Brain microvascular endothelial cell (primary cell): ENCODE results near the gene EYS.
"Not testable (repeated sequence)": the region's sequence is repeated elsewhere in the genome, so short reads cannot be mapped to it uniquely, and the experiment has no call there.

Source experiments
- DNase-seq: peaks from one replicate; pipeline ENCODE4 v3.0.0-alpha.2; 2020
- H3K27ac ChIP-seq: fragments of 250-450 bp; sonication (Bioruptor Pico); 2 replicates; pipeline ENCODE4 v1.5.1; 2020; ENCODE audit warnings: mild to moderate bottlenecking, moderate library complexity
- H3K27me3 ChIP-seq: fragments of 250-450 bp; sonication (Bioruptor Pico); replicated peaks from 2 replicates; pipeline ENCODE4 v1.5.1; 2020; ENCODE audit warnings: mild to moderate bottlenecking
- H3K36me3 ChIP-seq: fragments of 250-450 bp; sonication (Bioruptor Pico); replicated peaks from 2 replicates; pipeline ENCODE4 v1.5.1; 2020; ENCODE audit warnings: mild to moderate bottlenecking
- H3K4me3 ChIP-seq: 2 replicates; pipeline ENCODE4 v1.5.1; 2011; ENCODE audit warnings: low read depth, mild to moderate bottlenecking, control low read depth, low read length, moderate library complexity
- in situ Hi-C: cut with HindIII; loops from 2 replicates; pipeline ENCODE4 v1.10.0; 2017; ENCODE audit warnings: low sequenced_read_pairs, low pct_ligation_motif_present
- TF ChIP-seq, protein P1 (sequence below): IDR thresholded peaks from 2 replicates; pipeline ENCODE4 v1.5.1; 2011; ENCODE audit warnings: low read depth, mild to moderate bottlenecking, moderate library complexity, low read length, control low read depth, inconsistent platforms; ENCODE audit errors: missing control alignments

EYS gene

GRCh38 chr6:65505736-65506135 lies 201.3 kb downstream of the EYS start:
- in situ Hi-C loops = no loop called here
- Histone ChIP-seq H3K4me3 (no peak overlapping the region), H3K27ac (no peak overlapping the region), H3K27me3 (no peaks in the 10 kb centered on the region), H3K36me3 (no peaks in the 10 kb centered on the region)
- no peak for DNase-seq
- TF ChIP-seq, protein P1, sequence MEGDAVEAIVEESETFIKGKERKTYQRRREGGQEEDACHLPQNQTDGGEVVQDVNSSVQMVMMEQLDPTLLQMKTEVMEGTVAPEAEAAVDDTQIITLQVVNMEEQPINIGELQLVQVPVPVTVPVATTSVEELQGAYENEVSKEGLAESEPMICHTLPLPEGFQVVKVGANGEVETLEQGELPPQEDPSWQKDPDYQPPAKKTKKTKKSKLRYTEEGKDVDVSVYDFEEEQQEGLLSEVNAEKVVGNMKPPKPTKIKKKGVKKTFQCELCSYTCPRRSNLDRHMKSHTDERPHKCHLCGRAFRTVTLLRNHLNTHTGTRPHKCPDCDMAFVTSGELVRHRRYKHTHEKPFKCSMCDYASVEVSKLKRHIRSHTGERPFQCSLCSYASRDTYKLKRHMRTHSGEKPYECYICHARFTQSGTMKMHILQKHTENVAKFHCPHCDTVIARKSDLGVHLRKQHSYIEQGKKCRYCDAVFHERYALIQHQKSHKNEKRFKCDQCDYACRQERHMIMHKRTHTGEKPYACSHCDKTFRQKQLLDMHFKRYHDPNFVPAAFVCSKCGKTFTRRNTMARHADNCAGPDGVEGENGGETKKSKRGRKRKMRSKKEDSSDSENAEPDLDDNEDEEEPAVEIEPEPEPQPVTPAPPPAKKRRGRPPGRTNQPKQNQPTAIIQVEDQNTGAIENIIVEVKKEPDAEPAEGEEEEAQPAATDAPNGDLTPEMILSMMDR = no peak

GRCh38 chr6:65501045-65501444 lies 206.0 kb downstream of the EYS start:
- H3K36me3 ChIP-seq = no peaks in the 10 kb centered on the region
- in situ Hi-C loops = no loop called here
- no peak overlapping the region for H3K4me3 ChIP-seq
- no peaks in the 10 kb centered on the region for H3K27me3 ChIP-seq
- no peak for DNase-seq
- TF ChIP-seq, protein P1 = no peak
- no peak overlapping the region for H3K27ac ChIP-seq

DNA sequence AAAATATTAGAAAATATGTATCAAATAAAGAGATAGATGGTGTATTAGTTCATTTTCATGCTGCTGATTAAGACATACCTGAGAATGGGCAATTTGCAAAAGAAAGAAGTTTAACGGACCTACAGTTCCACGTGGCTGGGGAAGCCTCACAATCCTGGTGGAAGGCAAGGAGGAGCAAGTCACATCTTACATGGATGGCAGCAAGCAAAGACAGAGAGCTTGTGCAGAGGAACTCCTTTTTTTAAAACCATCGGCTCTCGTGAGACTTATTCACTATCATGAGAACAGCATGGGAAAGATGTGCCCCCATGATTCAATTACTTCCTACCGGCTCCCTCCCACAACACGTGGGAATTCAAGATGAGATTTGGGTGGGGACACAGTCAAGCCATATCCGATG lies 223.4 kb downstream of the EYS start:
- H3K27ac ChIP-seq, in situ Hi-C loops, DNase-seq, H3K36me3 ChIP-seq, H3K27me3 ChIP-seq, H3K4me3 ChIP-seq: not testable (repeated sequence)

DNA sequence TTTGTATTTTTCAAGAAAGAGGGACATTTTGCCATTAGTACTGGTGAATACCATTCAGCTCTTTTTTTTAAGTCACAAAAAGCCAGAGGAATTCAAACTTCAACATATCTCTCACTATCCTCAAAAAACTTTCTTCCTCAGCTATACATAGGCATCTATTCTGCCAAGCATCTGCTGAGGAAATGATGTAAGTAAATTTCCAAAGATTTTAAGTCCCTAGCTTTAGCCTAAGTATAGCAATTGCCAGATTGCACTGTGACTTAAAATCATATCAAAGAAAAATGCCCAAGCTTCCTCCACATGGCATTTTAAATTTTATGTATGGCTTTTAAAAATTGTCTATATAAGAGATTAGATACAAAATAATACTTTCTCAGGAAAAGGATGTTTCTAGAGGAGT lies 237.4 kb downstream of the EYS start:
- no peaks in the 10 kb centered on the region for H3K27me3 ChIP-seq
- in situ Hi-C loops = no loop called here
- H3K4me3 ChIP-seq = no peak overlapping the region
- TF ChIP-seq, protein P1 = no peak
- DNase-seq = no peak
- H3K27ac ChIP-seq = no peak overlapping the region
- H3K36me3 ChIP-seq = no peaks in the 10 kb centered on the region

- Histone ChIP-seq H3K4me3 (no peak overlapping the region), H3K27me3 (no peaks in the 10 kb centered on the region), H3K36me3 (no peaks in the 10 kb centered on the region), H3K27ac (no peak overlapping the region)
- TF ChIP-seq, protein P1 = no peak
- in situ Hi-C loops = no loop called here
- no peak for DNase-seq
Measured at GRCh38 chr6:65468307-65468706, 238.7 kb downstream of the EYS start.

GRCh38 chr6:65461121-65461520 lies 245.9 kb downstream of the EYS start:
- no peak for DNase-seq
- in situ Hi-C loops = no loop called here
- Histone ChIP-seq H3K36me3 (no peaks in the 10 kb centered on the region), H3K27me3 (no peaks in the 10 kb centered on the region), H3K27ac (no peak overlapping the region), H3K4me3 (no peak overlapping the region)
- TF ChIP-seq, protein P1 = no peak
